GM08714 (cell line): Measurements from ENCODE around the gene TIPARP.

Experiments used
- H3K4me3 ChIP-seq: fragments of 200-500 bp; sonication (Bioruptor generic); 2 replicates; pipeline ENCODE4 v1.5.1; 2014; ENCODE audit warnings: mild to moderate bottlenecking, low read length, inconsistent platforms
- ZNF274 ChIP-seq: IDR thresholded peaks from 2 replicates; pipeline ENCODE4 v1.6.1; 2012; ENCODE audit warnings: mild to moderate bottlenecking, low read depth, low read length

TIPARP gene

GRCh38 chr3:156747046-156747445 lies 72.7 kb downstream of the TIPARP start:
- TF ChIP-seq ZNF274: no peak
- H3K4me3 ChIP-seq: no peak overlapping the region

GRCh38 chr3:156749244-156749643 lies 74.9 kb downstream of the TIPARP start:
- no peak overlapping the region for H3K4me3 ChIP-seq
- TF ChIP-seq ZNF274: no peak

- H3K4me3 ChIP-seq: no peak overlapping the region
- TF ChIP-seq ZNF274: no peak
Observed at GRCh38 chr3:156750191-156750873, 75.9 kb downstream of the TIPARP start.

- no peak for TF ChIP-seq ZNF274
- no peak overlapping the region for H3K4me3 ChIP-seq
Observed at GRCh38 chr3:156750874-156751245, 76.5 kb downstream of the TIPARP start.

GRCh38 chr3:156751461-156752025 lies 77.2 kb downstream of the TIPARP start:
- H3K4me3 ChIP-seq: no peak overlapping the region
- no peak for TF ChIP-seq ZNF274
